Measurements from ENCODE around the gene DRD4.

The DRD4 gene

DNA sequence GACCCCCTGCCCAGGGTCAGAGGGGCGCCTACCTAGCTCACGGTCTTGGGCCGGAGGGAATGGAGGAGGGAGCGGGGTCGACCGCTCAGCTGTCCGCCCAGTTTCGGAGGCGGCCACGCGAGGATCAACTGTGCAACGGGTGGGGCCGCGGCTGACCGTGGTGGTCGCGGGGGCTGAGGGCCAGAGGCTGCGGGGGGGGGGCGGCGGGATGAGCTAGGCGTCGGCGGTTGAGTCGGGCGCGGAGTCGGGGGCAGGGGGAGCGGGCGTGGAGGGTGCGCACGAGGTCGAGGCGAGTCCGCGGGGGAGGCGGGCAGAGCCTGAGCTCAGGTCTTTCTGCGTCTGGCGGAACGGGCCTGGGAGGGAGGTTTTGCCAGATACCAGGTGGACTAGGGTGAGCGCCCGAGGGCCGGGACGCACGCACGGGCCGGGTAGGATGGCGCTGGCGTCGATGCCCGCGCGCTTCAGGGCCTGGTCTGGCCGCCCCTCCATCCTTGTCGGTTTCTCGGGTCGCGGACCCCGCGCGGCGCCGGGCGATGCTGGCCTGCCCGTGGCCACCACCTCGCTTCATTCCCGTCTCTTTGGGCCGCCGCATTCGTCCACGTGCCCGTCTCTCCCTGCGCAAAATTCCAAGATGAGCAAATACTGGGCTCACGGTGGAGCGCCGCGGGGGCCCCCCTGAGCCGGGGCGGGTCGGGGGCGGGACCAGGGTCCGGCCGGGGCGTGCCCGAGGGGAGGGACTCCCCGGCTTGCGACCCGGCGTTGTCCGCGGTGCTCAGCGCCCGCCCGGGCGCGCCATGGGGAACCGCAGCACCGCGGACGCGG, at the start of gene DRD4:
DRD4 (plus strand) TSS at position 759 of the 822 bp plus-strand sequence; CDS start at position 795, 36 bp downstream.
- no peak for DNase-seq

GRCh38 chr11:587546-587945, 49.5 kb upstream of the DRD4 start:
- no peak for DNase-seq

DNA sequence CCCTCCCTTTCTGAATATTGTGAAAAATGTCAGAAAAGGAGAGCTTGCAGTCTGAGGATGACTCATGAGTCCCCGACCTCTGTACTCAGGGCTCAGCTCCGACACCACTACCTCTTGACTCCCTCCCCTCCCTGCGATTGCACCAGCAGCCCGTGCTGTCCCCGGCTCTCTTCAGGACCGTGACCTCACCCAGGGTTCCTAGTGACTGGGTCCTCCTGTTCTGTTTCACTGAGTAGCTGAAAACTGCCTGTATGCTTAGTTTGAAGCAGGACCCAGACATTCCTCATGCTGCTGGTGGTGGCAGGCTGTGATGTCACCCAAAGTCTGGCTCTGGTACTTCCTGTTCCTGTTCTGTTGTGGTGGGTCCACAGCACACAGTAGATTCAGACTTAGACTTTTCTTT, 49.1 kb upstream of the DRD4 start:
- DNase-seq, result no peak

GRCh38 chr11:589798-590197, 47.3 kb upstream of the DRD4 start:
- DNase-seq, result no peak

DNA sequence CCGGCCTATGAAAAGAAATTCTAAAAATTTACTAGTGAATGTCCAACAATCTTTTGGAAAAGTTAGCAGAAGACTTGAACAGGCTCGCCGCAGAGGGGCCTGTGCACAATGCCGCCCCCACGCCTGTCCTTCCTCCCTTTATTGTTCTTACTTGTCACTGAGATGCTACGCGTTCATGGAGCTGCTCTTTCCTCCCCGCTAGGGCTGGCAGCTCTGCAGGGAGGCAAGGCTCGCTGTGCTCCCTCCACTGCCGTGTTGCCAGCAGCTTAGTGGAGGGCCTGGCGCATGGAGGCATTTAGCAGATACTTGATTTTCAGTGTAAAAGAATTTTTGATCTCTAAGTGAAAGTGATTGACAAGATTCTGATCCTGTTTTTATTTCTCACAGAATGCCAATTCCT, 46.1 kb upstream of the DRD4 start:
- DNase-seq, result no peak

- DNase-seq, result no peak
Measured at GRCh38 chr11:592501-592900, 44.6 kb upstream of the DRD4 start.

GRCh38 chr11:592918-593317, 44.2 kb upstream of the DRD4 start:
- no peak for DNase-seq

DNA sequence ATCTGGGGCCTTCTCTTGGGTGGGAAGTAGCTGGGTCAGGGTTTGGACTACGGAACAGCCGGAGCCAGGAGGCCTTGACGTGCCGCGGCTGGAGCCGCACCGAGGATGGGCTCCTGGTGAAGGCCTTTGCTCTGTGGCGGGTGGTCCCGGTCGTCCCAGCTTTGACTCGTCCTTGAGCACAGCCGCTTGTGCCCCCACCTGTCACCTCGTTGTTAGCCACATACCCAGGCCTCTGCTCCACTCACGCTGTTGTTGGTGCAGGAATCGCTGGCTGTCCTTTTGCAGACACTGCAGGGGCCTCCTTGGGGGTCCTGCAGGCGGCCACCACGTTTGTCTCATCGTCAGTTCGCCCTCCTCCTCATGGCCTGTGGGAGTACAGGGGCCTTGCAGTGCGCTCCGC, 43.7 kb upstream of the DRD4 start:
- no peak for DNase-seq

DNA sequence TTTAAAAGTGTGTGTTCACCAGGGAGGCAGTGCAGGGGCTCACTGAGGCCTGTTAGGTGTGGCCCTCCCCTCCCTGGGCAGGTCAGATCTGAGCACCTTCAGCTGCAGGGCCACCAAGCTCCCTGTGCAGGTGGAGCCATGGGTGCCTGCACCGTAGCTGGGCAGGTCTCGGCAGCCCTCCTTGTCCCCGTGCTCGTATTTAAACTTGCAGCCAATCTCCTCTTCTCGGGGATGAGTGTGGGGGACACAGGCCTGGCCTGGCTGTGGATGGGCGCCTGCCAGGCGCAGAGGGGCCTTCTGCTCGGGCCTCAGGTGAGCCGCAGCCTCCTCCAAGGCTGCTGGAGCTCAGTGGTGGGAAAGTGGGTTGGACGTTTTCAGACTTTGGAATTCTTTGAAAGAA, 41.7 kb upstream of the DRD4 start:
- DNase-seq, result no peak

DNA sequence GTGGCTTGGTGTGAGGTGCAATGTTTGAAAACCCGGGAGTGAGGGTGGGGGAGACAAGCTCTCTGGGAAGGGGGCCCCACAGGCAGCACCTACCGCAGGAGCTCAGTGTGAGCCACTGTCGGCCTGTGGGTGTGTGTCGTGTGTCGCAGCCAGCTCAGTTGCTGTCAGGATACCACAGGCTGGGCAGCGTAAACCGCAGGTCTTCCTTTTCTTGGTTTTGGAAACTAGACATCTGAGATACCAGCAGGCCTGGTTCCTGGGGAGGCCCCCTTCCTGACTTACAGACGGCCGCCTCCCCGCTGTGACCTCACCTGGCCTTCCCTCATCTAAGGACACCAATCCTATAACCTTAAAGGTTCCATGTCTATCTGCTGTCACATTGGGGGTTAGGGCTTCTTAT, 40.7 kb upstream of the DRD4 start:
- DNase-seq, result no peak

GRCh38 chr11:597166-597725, 39.8 kb upstream of the DRD4 start:
- DNase-seq, result no peak

DNA sequence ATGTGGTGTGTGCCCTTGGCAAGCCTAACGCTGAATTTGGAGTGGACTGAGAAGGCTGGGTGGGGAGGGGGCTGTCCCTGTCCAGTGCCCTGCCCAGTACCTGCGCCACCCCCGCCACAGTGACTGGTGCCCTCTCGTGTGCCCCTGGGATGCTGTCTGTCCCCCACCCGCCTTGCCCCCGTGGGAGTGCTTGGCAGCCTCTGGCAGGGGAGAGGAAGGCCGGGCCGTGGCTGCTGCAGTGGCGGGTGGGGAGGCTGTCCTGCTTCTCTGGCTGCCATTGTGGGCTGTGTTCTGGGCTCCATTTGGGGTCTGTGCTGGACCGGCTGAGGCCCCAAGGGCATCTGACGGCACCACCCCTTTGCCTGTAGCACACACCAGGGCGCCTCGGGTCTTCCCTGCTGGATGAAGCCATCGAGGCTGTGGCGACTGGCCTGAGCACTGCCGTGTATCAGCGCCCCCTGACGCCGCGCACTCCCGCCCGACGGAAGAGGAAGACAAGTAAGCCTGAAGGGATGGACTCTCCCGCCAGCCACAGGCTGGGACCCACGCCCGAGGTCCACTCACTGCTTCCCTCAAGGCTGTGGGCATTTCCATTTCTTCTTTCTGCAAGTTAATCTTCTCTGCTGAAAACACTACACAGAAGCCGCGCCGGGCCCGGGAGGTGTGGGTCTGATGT, 38.9 kb upstream of the DRD4 start:
- no peak for DNase-seq

GRCh38 chr11:601573-602245, 35.4 kb upstream of the DRD4 start:
- no peak for DNase-seq

DNA sequence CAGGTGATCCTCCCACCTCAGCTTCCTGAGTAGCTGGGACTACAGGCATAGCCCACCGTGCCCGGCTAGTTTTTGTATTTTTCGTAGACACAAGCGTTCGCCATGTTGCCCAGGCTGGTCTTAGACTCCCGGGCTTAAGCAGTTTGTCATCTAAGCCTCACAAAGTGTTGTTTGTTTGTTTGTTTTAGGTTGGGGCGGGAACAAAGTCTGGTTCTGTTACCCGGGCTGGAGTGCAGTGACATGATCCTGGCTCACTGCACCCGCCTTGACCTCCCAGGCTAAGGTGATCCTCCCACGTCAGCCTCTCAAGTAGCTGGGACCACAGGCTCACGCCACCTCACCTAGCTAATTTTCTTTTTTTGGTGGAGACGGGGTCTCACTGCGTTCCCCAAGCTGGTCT, 33.9 kb upstream of the DRD4 start:
- no peak for DNase-seq

- DNase-seq, result no peak
Measured at GRCh38 chr11:605286-606129, 31.6 kb upstream of the DRD4 start.

DNA sequence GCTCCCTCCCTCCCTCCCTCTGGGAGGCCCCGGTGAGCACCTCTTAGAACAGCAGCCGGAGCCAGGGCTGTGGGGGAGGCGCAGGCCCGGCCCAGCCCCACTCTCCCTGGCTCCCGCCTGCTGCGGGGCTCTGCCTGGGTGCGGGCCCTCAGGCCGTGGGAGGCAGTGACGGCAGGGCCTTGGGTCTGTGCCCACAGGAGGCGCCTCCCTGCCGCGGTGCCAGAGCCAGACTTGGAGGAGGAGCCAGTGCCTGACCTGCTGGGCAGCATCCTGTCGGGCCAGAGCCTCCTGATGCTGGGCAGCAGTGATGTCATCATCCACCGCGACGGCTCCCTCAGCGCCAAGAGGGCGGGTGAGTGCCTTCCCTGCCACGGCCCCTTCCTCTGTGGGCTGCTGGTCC, 30.8 kb upstream of the DRD4 start:
- no peak for DNase-seq

DNA sequence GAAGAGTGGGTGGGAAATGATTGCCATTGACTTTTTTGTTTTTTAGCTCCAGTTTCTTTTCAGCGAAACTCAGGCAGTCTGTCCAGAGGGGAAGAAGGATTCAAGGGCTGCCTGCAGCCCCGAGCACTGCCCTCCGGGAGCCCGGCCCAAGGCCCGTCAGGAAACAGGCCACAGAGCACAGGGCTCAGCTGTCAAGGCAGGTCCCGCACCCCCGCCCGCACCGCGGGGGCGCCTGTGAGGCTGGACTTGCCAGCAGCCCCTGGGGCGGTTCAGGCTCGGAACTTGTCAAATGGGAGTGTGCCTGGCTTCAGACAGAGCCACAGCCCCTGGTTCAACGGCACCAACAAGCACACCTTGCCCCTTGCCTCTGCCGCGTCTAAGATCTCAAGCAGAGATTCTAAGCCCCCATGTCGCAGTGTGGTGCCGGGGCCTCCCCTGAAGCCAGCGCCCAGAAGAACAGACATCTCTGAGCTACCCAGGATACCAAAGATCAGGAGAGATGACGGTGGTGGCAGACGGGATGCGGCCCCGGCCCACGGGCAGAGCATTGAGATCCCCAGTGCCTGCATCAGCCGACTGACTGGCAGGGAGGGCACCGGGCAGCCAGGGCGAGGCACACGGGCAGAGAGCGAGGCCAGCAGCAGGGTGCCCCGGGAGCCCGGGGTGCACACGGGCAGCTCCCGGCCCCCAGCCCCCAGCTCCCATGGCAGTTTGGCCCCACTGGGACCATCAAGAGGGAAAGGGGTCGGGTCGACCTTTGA, 29.9 kb upstream of the DRD4 start:
- DNase-seq, result no peak

DNA sequence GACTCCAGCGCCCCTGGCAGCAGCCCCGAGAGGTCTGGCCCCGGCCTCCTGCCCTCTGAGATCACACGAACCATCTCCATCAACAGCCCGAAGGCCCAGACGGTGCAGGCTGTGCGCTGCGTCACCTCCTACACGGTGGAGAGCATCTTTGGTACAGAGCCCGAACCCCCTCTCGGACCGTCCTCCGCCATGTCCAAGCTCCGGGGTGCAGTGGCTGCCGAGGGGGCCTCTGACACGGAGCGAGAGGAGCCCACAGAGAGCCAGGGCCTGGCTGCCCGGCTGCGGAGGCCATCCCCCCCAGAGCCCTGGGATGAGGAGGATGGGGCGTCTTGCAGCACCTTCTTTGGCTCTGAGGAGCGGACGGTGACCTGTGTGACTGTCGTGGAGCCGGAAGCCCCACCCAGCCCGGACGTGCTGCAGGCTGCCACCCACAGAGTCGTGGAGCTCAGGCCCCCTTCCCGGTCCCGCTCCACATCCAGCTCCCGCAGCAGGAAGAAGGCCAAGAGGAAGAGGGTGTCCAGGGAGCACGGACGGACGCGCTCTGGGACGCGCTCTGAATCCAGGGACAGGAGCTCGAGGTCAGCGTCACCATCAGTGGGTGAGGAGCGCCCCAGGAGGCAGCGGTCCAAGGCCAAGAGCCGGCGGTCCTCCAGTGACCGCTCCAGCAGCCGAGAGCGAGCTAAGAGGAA, 29.0 kb upstream of the DRD4 start:
- DNase-seq, result no peak

DNA sequence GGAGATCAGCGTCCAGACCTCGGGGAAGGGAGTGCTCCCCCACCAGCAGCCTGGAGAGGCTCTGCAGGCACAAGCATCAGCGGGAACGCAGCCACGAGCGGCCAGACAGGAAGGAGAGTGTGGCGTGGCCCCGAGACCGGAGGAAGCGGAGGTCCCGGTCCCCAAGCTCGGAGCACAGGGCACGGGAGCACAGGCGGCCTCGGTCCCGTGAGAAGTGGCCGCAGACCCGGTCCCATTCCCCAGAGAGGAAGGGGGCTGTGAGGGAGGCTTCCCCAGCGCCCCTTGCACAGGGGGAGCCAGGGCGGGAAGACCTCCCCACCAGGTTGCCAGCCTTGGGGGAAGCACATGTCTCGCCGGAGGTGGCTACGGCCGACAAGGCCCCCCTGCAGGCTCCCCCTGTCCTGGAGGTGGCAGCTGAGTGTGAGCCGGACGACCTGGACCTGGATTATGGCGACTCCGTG, 28.2 kb upstream of the DRD4 start:
- no peak for DNase-seq

DNA sequence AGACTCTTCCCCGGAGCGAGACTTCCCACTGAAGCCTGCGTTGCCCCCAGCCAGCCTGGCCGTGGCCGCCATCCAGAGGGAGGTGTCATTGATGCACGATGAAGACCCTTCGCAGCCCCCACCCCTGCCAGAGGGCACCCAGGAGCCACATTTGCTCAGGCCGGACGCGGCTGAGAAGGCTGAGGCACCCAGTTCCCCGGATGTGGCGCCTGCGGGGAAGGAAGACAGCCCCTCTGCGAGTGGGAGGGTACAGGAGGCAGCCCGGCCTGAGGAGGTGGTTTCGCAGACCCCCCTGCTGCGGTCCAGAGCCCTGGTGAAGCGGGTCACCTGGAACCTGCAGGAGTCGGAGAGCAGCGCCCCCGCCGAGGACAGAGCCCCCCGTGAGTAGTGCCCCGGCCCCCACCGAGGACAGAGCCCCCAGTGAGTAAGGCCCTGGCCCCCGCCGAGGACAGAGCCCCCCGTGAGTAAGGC, 27.7 kb upstream of the DRD4 start:
- no peak for DNase-seq

Data from amniotic stem cell (primary cell).